Activated CD4-positive, CD25-positive, alpha-beta regulatory T cell treated with anti-CD3 and anti-CD28 coated beads, Interleukin-2, amount 50 U/mL, for 16 hours (primary cell): ENCODE results near the gene ARHGEF11.

ENCODE experiments used
- DNase-seq: peaks from one replicate; pipeline ENCODE4 v3.0.0-alpha.2; 2020; ENCODE audit warnings: low read depth, low spot score

ARHGEF11 gene

GRCh38 chr1:156910309-156910782, 135.2 kb downstream of the ARHGEF11 start:
- DNase-seq: no peak

GRCh38 chr1:156909671-156910070, 135.9 kb downstream of the ARHGEF11 start:
- DNase-seq: no peak

DNA sequence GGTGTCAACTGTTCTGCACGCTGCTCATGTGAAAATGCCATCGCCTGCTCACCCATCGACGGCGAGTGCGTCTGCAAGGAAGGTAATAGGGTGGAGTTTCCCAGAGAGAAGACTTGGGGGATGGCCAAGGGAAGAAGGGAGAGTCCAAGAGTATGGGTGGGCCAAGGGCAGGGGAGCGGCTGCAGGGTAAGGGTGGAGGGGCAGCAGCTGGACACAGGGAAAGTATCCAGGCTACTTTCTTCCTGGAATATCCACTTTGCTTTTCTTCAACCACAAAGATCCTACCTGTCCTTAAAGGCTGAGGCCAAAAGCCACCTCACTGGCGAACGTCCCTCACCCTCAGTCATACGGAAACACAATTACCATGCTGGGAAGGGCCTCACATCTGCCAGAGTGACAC, 136.6 kb downstream of the ARHGEF11 start:
- DNase-seq: no peak

DNA sequence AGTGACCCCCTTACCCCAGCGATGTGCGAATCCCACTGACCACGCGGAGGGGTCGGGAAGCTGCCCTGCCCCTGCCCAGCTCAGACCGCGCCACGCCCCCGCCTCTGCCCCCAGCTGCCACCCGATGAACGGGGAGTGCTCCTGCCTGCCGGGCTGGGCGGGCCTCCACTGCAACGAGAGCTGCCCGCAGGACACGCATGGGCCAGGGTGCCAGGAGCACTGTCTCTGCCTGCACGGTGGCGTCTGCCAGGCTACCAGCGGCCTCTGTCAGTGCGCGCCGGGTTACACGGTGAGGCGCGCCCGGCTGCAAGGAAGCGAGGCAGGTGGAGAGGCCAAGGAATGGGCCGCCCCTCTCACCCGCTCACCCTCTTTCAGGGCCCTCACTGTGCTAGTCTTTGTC, 137.0 kb downstream of the ARHGEF11 start:
- no peak for DNase-seq

- DNase-seq: no peak
Observed at GRCh38 chr1:156906206-156906906, 139.2 kb downstream of the ARHGEF11 start.

- DNase-seq: no peak
Observed at GRCh38 chr1:156905651-156906050, 139.9 kb downstream of the ARHGEF11 start.

- DNase-seq: no peak
Observed at GRCh38 chr1:156905176-156905575, 140.4 kb downstream of the ARHGEF11 start.

DNA sequence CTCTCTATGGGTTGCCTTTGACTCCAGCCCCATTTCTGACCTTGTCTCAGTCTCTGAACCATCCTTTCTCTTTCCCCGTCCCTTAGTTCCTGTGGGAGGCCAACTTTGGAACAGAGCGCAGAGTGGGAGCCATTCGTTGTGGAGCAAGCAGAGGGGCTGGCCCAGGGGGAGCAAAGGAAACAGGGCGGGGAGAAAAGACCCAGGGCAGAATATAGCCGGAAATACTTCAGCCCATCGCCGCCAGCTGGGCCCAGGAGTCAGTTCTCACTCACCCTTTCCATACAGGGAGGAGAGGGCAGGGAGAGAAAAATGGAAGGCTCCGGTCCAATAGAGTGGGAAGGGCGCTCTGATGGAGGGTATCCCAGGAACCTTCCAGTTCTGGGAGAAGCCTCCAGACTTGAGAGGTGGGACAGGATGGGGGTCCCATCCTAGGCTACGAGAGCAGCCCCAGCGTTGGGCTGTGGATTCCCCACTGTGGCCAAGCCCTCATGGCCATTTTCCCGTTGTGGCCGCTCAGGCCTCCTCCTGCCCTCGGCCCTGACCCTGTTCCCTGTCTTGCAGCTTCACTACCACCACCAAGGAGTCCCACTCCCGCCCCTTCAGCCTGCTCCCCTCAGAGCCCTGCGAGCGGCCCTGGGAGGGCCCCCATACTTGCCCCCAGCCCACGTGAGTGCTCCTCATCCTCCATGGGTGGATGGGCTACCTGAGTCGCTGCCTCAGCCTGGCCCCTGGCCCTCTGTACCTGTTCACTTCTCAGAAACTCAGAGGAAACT, 141.2 kb downstream of the ARHGEF11 start:
- no peak for DNase-seq

DNA sequence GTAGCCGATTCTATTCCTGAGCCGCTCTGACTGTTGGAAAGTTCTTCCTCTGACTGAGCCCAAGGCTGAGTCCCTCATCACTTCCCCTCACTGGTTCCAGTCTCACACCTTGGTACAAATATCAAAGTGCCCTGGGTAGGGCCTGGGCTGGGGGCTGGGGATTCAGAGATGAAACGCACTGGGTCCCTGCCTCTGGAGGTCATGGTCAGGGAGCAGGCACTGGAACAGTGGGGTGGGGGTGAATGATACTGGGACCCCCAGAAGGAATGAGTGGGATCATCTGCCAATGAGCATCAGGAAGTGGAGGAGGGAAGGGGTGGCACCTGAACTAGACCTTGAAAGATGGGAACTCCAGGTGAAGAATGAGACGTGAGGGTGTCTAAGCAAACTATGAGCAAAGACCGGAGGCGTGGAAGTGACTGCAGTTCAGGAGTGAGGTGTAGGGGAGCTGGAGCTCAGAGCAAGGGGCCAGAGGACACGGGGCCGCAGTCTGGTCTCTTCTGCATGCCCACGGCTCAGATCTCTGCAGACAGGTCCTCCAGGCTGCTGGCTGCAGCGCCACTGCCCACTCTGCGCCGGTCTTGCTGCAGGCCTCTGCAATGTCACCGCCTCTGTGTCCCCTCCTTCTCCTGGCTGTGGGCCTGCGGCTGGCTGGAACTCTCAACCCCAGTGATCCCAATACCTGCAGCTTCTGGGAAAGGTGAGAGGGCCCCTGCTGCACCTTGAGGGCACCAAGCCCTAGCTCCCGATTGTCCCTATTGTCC, 142.0 kb downstream of the ARHGEF11 start:
- no peak for DNase-seq

DNA sequence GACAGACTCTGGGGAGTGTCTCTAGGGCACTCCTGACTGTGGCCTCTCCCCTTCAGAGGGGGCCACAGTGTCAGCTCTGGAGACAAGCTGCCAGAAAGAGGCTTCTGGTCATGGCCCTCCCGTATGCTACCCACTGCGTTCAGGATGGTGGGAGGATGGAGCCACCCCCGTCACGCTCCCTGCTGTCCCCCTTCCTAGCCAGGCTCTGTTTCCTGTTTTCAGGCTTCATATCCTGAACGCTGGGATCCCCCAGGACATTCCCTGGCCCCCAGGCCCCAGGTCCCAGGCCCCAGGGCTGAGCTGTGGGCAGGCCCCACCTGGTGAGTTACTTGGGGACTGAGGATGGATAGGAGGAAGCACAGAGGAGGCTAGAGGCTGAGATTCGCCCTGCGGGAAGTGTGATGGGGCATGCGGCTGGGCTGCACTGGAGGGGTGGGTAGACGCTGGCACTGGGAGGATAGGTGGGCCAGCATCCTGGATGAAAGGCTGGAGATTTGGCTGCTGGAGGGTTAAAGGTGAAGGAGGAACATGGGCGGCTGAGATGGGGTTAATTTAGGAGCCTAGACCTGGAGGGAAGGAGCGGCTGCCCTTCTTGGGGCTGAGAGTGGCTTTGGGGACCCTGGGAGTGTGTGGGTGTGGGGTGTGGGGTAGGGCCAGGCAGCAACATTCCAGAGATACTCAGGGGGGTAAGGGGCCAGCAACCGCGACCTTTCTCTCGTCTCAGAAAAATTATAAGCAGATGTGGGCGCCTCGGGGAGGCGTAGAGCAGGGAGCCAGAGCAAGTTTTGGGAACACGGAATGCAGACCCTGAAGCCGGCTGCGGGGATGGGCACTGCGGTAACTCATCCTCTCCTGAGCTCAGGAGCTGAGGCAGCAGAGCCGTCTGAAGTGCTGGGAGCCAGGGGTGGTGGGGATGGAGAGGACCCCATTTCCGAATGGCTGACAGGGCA, 143.3 kb downstream of the ARHGEF11 start:
- DNase-seq: no peak

DNA sequence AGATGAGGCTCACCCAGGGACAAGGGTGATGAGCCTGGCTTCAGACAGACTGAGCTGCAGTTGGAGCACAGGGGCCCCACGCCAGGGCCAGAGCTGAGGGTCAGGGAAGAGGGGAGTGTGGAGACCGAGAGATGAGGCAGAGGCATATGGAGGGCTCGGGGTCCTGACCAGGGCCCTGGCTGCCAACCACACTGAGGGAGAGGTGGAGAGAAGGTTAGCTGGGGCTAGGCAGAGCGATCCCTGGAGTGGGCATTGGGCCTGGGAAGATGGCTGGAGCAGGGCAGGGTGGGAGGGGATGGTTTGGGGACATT, 144.0 kb downstream of the ARHGEF11 start:
- no peak for DNase-seq

DNA sequence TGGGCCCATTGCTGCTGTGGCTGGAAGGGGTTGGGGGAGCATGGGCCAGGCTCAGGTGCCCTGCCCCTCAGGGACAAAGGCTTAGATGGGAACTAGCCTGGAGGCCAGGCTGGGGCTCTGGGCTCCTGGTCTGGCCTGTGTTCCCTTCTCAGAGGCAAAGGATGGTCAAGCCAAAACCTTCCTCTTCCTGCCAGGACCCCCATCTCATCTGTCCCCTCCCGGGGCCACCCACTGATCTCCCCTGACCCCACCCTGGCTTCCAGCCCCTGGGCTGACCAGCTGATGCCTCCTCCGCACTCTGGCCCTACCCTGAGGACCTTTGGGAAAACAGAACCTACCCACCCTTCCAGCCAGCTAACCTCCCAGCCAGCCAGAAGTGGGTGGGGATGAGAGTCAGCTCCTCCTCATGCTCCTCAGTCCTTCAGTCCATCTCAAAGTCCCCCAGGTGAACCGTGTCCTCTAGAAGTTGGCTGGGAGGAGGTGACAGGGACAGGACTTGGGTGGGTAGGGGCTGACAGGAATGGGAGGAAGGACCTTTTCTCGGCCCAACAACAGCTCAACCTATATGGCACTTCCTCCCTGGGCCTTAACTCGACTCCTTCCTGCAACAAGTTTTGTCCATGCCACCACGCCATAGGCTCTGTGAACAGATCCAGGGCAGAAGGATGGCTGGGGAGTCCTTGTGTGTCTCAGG, 144.5 kb downstream of the ARHGEF11 start:
- no peak for DNase-seq

- no peak for DNase-seq
Observed at GRCh38 chr1:156899956-156900718, 145.4 kb downstream of the ARHGEF11 start.

- no peak for DNase-seq
Observed at GRCh38 chr1:156898971-156899664, 146.4 kb downstream of the ARHGEF11 start.

GRCh38 chr1:156898161-156898566, 147.4 kb downstream of the ARHGEF11 start:
- DNase-seq: no peak

GRCh38 chr1:156897078-156897825, 148.3 kb downstream of the ARHGEF11 start:
- DNase-seq: no peak

DNA sequence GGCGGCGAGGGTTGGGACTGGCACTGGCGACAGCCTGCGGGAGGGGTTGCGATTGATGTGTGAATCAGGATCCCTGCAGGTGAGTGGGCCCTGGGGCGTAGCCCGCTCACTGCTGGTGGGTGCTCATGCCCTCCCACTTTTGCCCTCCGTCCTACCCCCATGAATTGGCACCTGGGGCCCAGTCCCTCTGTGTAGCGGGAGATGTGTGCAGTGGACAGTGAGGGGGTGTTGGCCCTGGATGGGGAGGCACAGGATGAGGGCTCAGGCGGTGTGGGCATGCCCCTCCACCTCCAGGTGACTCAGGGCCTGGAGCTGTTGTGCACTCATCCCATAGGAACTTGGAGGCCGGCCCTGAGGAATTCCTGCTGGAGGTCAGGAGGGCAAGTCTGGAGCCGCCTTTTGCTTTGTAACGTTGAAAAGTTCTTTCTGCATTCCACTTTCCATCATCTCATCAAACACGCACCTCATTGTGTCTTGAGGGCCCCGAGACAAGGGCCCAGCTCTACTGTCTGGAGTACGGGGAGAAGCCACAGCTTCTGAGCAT, 149.0 kb downstream of the ARHGEF11 start:
- DNase-seq: no peak

GRCh38 chr1:156895927-156896326, 149.6 kb downstream of the ARHGEF11 start:
- no peak for DNase-seq
